HG02884 (cell line): ENCODE results near the gene IL1R2.

Source experiments
- ATAC-seq: cut with Tn5 transposase; IDR thresholded peaks from one replicate; pipeline ENCODE4 v1.9.1; 2021; ENCODE audit warnings: mild to moderate bottlenecking, moderate library complexity; ENCODE audit not compliant: unreplicated experiment

Gene IL1R2

DNA sequence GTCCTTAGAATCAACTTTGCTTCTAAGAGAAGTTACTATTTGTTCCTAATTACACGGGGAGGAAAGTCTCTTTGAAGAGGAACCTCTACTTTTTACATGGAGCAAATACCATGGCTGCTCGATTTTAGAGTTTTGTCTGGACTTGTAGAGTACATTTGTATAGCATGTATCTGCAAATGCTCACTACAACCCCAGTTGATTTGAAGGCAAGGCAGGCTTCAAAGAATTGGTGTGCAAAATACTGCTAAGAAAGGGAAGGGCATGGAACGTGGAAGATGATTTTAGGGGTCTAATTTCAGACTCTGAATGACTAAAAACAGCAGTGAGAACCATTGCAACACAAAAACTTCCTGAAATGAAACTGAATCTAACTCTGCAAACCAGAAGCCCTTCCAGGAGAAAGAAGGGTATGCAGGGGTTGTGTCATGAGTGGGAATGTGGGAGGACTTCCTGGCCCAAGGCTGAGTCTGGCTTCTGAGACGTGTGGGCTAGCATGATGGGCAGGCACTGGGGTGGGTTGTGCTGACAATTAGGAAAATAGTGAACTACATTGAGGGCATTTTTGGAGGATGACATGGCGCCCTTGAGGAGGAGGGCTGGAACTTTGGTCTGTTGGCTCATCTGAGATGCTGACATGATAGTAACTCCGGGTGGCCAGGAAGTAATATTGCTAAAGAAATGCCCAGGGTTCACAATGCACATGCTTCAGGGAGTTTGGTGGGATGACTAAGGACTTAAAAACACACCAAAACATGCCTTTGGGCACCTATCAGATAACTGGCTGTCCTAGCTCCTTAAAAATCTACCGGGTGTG, 18.9 kb upstream of the IL1R2 start:
- no peak for ATAC-seq

DNA sequence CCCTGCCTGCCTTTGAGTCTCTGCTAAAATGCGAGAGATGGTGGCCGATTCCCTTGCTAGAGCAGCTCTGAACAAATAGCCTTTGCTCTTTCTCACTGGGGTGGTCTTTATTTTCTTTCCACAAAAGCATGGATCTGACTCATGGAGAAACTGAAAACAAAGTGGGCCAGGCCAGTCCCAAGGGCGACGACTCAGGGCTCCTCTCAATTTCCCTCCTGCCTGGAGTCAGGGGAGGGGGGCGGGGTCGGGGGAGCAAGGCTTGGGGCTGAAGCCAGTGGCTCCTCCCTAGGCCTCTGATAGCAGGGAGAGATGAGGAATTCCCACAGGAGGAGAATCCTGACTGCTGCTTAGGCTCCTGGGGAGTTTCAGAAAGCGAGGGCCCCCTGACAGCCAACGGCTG, 17.1 kb upstream of the IL1R2 start:
- no peak for ATAC-seq

- ATAC-seq = no peak
These were observed 16.4 kb upstream of the IL1R2 start for GRCh38 chr2:101975171-101975870.

DNA sequence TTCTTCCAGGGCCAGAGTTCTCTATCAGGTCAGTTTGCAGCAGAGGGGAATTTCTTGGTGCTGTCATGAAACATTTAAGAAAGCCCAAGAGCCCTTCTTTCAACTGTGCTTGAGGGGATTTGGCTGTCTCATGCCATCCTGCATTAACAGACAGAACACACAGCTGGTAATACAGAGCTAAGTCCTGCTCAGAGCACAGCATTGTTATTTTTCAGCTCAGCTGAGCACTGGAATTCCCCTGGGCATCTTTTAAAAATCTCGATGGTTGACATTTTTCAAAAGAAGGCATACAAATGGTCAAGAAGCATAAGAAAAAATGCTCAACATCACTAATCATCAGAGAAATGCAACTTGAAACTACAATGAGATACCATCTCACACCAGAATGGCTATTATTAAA, 14.9 kb upstream of the IL1R2 start:
- ATAC-seq = no peak

DNA sequence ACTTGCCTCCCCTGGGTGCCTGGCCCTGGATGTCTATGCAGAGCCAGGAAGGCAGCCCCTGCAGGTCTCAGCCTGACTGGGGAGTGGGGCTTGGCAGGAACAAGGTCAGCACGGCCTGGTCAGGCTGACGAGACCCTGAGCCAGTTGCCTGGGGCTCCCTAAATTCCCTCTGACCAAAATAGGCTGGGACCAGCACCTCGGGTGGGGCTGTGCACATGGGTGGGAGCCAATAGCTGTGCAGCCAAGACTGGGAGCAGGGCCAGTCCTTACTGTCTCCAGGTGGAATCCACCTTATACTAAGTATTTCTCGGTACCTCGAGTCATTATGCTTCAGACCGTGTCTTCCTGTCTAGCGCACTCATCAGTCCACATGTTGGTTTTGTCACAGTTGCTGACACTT, 11.4 kb upstream of the IL1R2 start:
- no peak for ATAC-seq

DNA sequence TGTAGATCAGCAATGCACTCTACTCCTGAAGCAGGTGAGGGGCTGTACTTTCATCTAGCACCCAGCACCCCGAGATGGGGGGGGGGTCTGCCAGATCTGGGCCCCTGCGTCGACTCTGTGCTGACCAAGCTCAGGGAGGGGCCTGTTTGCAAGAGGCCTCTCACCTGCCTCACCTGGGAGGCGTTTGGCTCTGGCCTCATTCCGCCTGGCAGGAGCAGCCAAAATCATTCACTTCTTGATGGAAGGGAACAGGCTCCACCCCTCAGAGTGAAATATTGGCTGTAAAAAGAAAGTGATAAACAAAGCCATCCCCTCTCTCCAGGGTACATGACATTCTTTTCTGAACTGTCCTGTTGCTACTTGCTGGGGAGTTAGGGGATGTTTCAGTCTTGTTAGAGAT, 10.7 kb upstream of the IL1R2 start:
- ATAC-seq = no peak

DNA sequence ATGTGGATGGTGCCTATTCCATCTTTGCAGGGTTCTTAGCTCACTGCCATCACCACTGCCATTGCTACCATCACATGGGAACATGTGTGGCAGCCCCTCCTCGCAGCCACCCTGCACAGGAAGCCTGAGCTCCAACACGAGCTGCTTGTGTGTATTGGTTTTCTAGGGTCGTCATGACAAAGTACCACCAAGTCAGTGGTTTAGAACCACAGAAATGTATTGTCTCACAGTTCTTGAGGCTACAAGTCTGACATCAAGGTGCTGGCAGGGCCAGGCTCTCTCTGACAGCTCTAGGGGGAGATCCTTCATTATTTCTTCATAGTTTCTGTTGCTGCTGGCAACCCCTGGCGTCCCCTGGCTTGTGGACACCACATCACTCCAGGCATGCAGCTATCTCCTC, 10.3 kb upstream of the IL1R2 start:
- no peak for ATAC-seq

- ATAC-seq = no peak
These were observed 9.2 kb upstream of the IL1R2 start for GRCh38 chr2:101982495-101983029.

DNA sequence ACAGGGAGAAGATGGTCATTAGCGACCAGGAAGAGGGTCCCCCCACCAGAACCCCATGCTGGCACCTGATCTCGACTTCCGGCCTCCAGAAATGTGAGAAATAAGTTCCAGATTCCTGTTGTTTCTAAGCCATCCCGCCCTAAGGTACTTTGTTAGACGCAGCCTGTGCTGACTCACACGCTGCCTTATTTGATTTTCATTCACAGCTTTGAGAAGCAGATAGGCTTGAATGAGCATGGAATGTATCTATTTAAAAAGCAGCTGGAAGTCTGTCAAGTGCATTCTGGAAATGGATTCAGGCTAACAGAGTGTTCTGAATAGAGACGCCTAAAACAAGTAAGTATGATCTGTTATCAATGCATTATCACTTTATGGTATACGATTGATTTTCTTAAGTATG, 8.3 kb upstream of the IL1R2 start:
- ATAC-seq = no peak

DNA sequence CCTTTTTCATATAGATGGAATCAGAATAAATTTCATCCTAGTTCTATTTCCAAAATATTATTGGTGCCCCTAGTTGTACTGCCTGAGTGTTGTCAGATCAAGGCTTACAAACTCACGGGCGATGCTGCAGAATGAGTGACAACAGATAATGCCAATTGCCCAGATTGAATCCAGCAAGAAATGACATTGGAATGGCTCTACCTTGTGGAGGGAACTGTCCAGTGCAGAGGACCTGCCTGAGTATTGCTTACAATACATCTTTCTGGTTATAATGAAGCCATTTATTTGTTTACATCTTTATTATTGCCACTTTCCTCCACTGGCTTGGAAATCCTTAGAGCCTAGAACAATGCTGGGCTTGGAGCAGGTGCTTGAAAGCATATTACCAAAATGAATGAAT, 7.8 kb upstream of the IL1R2 start:
- ATAC-seq = no peak

DNA sequence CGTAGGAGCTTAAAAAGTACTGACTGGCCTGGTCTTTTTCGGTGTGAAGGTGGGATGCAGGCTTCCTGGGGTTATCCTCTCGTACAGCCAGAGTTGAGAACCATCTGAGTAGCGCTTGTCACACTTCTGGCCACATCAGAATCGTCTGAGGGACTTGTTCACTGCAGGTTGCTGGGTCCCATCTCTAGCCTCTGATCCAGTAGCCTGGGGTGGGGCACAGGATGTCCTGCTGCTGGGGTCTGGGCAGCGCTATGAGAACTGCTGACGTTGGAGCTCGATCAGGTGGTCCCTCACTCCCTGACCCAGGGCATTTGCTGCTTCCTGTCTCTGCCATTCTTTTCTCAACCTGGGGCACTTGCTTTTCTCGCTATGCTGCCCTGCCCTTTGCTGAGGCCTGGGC, 7.1 kb upstream of the IL1R2 start:
- ATAC-seq = no peak

DNA sequence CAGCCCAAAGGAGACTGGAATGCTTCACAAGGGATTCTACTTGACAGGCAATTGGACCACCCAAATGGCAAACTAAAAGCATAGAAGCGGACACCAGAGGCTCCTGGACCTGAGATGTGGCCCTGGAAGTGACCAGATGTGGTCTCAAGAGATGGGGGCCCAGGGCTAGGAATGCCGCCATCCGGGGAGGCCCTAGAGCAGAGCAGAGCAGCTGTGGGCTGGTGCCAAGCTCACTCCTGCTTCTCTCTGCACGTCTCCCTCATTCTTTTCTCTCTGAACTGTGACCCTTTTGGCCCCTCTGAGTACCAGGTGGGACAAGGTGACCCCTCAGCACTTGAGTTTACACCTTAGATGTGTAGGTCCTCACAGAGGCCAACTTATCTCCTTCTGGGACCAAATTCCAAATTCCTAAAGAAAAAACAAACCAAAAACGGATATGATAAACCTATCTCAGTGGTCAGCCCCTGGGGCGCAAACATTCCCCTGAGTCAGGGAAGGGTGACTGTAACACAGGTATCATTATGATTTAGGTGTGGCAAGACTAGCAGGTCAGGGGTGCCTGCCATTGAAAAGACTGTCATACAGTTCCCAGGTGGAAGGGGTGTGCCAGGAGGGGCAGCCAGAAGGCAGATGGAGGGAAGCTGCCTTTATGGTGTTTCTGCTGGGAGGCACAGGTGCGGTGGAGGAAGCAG, 6.5 kb upstream of the IL1R2 start:
- ATAC-seq = no peak

GRCh38 chr2:101985793-101986164, 6.0 kb upstream of the IL1R2 start:
- ATAC-seq = no peak

DNA sequence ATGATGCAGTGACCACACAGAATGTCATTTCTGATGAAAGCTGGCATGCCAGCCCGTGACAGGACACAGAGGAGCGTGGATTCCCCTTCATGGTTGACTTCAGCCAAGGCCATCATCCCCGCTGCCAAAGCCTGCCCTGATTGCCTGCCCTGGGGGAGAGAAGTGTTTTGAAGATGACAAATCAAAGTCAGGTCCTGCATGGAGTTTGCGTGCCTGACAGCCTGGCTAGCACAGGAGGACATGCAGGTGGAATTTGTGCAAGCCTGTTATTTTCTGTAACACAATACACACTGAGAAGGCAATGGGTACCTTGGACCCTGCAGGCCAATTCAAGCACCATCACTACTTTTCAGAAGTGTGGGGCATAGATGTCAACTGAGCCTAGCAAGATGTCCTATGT, 5.4 kb upstream of the IL1R2 start:
- no peak for ATAC-seq

- no peak for ATAC-seq
These were observed 4.7 kb upstream of the IL1R2 start for GRCh38 chr2:101986804-101987740.

DNA sequence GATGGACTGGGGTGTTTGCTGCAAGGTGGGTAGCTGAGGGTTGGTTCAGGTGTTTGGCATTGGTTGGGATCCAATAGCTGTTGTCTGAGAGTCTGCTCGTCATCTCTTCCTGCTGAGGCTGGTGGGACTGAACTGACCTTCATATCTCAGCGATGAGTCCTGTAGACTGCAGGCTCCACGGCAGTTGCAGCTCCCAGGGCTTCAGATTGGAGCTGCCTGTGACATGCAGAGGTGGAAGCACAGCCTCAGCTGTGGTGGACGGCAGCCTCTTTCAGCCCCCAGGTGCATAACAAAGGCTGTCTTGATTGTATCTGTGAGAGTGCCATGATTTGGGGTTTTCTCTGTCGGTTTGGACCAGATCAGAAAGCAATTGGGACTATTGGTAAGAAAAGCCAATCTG, 3.9 kb upstream of the IL1R2 start:
- ATAC-seq = no peak

GRCh38 chr2:101988541-101988940, 3.2 kb upstream of the IL1R2 start:
- ATAC-seq = no peak

- ATAC-seq = no peak
These were observed 1.9 kb upstream of the IL1R2 start for GRCh38 chr2:101989740-101990460.

- no peak for ATAC-seq
These were observed 2.0 kb downstream of the IL1R2 start for GRCh38 chr2:101993772-101994171.

DNA sequence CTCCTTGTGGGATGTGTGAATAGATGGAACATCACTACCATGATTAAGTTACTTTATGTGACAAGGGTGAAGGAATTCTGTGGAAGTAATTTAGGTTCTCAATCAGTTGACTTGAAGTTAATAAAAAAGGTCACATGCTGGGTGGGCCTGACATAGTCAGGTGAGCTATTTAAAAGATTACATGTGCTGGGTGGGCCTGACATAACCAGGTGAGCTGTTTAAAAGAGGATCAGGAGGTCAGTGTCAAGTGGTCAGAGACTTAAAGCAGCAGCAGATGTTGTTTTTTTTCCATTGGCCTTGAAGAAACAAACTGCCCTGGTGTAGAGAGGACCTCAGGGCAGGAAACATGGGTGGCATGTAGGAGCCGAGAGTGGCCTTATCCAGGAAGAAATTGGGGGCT, 3.3 kb downstream of the IL1R2 start:
- no peak for ATAC-seq
